A204.1 (cell line): ENCODE data around the gene LTB4R2.

Source experiments
- FAIRE-seq: peaks from 2 replicates; lab custom pipeline; 2012; peaks lifted over from hg19 to GRCh38; lab: Jason Lieb, UNC

Gene LTB4R2

DNA sequence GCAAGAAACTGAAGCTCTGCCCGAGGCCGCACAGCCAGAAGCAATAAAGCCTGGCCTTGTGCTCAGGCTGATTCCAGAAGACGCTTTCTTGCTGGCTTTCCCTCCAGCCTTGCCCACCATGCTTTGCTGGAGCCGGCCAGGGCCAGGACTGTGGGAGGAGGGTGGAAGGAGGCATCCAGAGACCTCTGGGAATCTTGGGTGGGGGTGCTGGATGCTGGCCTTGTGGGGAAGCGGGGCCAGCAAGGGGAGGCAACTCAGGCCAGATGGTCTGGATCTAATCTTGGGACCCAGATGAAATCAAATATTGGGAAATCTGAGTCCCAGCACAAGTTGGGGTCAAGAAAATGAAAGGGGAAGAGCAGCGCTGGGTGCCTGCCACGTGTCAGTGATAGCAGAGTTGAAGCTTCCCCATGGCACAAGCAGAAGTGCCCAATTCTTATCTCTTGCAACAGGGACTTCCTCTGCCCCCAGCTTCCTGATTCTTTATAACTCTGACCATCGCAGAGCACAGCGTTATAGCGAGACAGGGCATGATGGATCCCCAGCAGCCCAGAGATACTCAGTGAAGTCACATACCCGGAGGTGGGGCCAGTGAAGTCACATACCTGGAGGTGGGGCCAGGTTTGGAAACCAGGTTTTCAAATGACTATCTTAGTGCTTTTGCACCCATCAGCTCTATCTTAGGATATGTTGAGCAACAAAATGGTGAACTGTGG lies 32.2 kb upstream of the LTB4R2 start:
- no peak for FAIRE-seq

DNA sequence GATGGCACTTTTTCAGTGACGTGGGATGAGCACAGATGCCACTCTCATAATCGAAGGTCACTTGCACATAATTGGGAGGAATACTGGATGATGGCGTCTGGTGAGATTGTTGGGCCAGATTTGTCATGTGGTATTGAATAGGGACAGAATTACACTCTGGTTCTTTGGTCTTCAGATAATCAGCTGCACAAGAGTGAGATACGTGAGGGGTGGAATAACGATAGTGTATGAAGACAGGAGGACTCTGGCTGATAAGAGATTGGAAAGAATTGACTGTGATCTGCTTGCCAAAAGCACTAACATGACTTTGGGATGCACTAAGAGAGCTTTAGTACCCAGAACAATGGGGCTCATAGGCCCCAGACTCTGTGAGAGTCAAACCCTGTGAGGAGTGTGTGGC lies 31.5 kb upstream of the LTB4R2 start:
- no peak for FAIRE-seq

DNA sequence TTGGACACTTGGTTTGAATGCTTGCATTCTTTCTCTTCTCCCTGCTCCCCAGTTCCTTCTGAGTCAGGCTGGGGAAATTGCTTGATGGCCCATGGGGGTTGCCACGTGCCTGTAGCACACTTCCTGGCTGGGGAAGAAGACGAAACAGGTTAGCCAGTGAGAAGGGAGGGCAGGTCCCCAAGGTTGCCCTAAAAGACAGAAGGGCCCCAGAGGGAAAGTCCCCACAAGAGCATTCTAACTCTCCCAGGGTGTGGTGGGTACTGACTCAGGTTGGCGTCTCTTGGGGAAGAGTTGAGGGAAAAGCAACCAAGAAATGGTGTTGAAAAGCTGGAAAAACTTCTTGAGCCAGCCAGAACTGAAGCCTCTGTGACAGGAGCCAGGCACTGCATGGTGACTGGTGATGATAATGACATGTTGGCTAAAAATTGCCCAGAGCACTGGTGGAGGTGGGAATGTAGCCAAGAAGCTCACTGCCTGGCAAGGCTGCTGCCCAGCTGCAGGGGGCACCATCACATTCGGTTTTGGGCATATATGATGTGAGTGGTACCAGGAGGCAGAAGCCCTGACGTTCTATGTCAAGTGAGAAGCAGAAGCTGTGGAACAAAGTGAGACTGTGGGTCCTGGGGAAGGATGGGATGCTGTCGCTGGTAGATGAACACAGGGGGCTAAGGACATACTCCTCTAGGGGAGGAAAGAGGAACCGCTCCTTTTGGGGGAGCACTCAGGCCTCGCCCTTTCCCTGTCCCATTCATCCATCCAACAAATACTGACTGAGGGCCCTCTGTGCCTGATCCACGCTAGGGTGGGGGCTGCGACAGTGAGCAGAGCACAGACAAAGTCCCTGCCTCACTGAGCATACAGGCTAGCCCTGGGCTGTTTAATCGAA lies 30.4 kb upstream of the LTB4R2 start:
- FAIRE-seq: no peak

DNA sequence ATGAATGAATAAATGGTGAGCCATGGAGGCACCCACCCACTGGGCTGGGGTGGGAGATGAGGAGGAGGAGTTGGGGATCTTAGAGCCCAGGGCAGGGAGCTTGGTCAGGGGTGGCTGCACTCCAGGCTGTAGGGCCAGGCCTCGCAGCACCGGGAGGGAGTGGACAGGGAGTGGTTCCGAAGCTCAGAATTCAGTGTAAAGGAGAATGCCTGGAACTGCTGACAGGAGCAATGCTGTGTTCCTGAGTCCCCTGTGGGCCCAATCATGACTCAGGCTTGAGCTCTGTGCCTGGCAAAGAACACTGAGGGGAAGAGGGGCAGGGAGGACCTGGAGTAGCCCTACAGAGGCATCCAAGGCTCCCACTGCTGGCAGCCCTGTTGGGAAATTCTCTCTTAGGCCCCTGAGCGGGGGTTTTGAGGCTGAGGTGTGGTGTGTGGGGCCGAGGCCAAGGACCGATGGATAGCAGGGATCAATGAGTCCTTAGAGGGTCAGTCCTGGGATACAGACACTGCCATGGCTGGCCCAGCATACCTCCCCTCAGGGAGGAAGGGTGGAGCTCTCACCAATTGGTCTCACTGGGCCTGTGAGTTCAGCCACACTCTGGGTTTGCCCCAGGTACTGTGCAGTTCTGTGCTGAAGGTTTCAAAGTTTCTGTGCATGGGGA lies 29.0 kb upstream of the LTB4R2 start:
- no peak for FAIRE-seq

- no peak for FAIRE-seq
Observed at GRCh38 chr14:24281636-24282035, 28.3 kb upstream of the LTB4R2 start.

DNA sequence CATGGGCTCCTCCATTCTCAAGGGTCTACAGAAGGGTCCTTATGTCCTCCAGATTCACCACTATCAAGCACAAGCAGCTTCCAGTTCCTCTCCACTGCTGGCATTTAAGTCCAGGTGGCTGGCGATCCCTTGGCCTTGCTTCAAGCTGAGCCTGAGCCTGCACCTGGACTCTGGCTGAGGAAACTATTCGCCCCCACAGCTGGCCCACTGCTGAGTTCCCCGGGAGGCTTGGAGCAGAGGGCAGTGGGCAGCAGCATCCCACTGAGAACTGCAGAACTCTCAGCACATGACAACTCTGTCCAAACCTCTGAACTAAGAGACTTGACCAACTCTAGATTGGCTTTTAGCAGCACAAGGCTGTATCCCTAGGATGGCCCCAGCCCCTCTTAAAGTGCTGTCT lies 27.2 kb upstream of the LTB4R2 start:
- no peak for FAIRE-seq

DNA sequence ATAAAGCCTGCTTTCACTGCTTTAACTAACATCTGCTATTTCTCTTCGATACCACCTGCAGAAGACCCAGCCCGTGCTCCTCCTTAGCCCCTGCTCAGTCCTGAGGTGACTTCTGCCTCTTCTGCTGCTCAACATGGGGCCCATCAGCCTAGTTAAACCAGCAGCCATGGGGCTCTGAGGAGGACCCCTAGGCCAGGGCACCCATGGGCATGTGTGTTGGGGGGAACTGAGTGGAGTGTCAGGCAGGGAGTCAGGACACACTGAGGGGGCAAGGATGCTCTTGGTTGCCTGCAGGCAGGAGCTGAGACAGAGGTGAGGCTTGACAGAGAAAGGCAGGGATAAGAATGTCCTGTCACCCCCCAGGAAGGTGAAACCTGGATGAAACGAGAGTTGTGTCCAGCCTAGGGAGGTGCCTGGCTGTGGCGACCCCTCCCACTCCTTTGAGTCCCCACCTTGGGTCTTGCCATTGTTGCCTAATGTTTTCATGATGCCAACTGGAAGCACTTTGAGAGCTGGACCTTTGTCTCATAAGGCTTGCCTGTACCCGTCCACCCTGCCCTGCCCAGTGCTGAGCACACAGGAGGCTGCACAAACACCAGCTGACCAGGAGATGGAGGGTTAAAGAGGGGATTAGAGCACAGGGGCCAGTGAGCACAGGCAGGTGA lies 26.0 kb upstream of the LTB4R2 start:
- FAIRE-seq: no peak

DNA sequence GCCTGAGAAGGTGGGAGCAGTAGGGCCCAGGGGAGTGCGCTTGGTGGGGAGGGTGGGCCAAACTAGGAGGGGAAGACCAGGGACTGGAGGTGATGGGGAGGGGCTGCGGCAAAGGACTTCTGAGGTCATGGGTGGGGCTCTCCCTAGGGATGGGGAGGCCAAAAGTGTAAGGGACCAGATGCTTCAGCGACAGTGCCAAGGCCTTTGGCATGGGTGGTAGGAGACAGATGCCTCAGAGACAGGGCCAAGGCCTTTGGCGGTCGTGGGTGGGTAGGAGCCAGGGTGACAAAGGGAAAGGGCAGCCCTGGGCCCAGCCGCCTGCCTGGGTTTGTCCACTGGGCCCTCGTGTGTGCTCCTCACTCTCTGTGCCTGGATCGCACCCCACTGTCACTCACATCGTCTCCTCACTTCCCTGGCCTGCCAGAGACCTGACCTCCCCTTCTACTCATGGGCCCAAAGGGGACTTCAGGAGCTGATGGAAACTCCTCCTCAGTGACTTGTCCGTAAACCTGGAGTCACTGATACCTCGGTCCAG lies 25.4 kb upstream of the LTB4R2 start:
- FAIRE-seq: no peak

- FAIRE-seq: no peak
Observed at GRCh38 chr14:24285351-24285750, 24.6 kb upstream of the LTB4R2 start.

DNA sequence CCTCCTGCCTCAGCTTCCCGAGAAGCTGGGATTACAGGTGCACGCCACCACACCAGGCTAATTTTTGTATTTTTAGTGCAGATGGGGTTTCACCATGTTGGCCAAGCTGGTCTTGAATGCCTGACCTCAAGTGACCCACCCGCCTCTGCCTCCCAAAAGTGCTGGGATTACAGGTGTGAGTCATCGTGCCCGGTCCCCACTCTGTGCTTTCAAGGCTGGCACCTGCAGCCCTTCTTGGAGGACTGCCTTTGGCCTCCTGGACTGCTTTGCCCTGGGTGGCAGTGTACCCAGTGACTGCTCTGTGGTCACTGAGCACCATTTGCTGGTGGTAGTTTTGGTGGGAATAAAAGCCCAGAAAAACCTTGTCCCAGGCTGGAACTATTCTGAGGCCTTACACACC lies 22.9 kb upstream of the LTB4R2 start:
- no peak for FAIRE-seq

DNA sequence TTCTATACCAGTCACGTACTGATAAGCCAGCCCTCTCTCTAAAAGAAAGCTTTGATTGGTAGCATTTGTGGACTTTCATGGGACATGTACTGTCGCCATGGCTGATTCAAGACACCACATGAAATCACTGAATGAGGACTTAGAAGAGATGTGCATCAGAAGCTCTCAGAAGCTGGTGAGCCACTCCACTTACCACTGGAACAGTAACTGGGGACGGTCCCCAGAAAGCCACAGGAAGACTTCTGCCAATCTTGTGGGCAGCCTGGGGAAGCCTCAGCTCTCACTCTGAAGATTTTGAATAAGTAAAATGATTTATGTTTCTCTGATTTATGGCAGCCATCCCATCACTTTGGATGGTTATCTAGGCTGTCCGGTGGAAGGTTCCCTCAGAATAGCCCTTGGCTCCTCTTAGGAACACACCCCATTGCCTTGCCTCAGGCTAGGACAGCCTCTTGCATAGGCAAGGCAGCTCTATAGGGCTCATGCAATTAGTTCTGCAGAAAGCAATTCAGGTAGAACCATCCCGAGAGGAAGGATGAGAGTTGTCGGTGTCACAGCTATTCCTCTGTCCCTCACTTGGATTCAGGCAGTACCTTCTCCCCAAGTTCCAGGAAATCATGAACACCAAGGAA lies 20.2 kb upstream of the LTB4R2 start:
- no peak for FAIRE-seq

- no peak for FAIRE-seq
Observed at GRCh38 chr14:24290746-24291145, 19.2 kb upstream of the LTB4R2 start.

DNA sequence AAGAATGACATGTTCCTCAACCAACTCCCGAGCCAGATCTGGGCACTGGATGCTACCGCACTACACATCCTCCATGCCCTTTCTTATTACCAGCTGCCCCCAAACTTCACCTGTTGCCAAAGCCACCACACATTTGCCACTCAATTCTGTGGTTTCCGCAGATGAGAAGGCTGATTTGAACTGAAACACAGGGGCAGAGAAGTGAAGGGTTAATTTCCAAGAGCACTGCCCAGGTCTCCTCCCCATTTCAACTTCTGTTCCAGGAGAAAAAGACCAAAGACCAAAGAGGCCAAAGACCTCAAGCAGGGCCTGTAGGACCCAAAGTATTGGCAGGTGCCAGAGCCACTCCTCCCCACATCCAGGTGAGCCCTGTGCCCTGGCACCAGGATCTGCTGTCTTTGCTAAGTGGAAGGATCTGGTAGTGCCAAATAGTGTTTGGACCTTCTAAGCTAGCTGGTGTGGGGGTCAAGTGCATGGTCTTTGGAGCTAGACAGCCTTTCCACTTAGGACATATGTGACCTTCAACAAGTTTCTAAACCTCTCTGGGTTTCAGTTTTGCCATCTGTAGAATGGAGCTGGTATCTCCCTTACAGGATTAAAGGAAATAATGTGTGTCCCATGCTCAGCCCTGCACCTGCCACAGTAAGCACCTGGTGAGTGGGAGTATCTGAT lies 18.4 kb upstream of the LTB4R2 start:
- FAIRE-seq: no peak

GRCh38 chr14:24292118-24292807 lies 17.7 kb upstream of the LTB4R2 start:
- no peak for FAIRE-seq

- no peak for FAIRE-seq
Observed at GRCh38 chr14:24293525-24293924, 16.4 kb upstream of the LTB4R2 start.

- FAIRE-seq: no peak
Observed at GRCh38 chr14:24296341-24297157, 13.4 kb upstream of the LTB4R2 start.

DNA sequence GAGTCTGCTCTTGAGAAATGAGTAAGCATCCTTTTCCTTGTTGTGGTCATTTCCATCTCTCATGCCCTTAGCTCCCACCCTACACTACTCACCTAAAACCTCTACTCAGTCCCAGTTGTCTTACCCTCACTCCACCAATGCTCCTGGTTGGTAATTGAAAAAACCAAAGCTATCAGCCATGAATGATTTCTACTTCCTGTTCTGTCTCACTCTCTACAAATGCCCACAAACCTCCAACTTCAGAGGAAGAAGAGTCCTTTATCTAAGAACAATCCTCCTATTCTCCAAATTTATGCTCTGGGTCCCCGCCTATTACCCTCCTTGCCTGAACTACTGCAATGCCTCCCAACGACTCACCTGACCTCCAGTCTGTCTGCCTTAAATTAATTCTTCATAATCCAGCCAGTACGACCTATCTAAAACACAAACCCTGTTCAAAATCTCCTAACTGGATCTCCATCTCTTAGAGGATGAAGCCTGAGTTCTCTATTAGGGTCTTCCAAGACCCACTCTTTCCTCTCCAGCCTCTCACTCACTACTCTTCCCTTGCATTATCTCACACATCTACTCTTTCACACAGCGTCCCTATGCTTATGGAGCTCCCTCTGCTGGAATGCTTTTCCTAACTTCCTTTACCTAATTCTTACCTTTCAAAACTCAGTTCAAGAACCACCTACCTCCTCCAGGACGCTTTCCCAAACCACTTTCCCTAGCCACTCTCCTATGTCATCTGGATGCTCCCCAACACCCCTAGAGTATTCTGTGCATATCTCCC lies 12.6 kb upstream of the LTB4R2 start:
- FAIRE-seq: no peak

DNA sequence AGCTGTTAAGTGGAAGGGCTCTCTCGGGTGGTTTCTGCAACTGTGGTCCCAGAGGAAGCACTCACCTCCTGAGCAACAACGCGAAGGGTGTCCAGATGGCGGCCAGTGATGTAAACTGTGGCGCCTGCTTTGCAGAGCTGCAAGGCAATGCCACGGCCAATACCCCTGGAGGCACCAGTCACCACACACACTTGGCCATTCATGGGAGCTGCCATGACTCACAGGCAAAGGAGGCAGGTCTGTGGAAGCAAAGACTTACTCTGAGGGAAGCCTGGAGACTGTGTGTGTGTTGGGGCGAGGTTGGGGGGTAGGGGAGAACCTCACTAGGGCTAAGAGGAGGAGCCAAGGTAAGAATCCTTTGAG lies 11.1 kb upstream of the LTB4R2 start:
- no peak for FAIRE-seq
